CD4-positive, alpha-beta T cell treated with Interleukin-1 beta for 1 hour (primary cell): Measurements from ENCODE around the gene SPTBN4.
"Not testable (repeated sequence)": the region's sequence is repeated elsewhere in the genome, so short reads cannot be mapped to it uniquely, and the experiment has no call there.

Source experiments
- DNase-seq, 2 donors: peaks; one replicate each; pipeline ENCODE4 v3.0.0-alpha.2; 2020 to 2022

Gene SPTBN4

DNA sequence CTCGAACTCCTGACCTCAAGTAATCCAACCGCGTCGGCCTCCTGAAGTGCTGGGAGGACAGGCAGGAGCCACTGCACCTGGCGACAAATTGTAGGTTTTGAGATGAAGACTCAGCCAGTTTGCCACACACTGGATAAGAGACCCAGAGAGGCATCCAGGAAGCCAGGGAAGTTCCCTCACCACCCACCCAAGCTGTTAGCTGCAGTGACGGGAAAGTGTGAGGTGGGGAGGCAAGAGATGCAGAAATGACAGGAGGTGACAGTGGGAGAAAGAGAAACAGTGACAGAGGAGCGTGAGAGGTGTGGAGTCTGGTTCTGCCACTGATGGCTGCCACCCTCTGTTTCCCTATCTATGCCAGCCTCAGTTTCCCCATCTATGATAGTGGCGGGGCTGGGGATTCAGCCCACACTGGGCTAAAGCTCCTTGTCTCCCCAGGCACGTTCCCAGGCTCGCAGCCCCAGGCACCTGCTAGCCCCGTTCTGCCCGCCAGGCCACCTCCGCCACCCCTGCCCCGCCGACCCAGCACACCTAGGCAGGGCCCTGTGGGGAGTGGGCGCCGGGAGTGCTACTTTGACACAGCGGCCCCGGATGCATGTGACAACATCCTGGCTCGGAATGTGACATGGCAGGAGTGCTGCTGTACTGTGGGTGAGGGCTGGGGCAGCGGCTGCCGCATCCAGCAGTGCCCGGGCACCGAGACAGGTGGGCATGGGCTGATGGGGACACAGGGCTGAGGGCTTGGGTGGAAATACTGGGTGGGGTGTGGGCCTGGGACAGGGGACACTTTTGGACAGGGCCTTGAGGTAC is 155.4 kb downstream of the SPTBN4 start:
- no peak for DNase-seq

GRCh38 chr19:40622773-40623075 is 155.9 kb downstream of the SPTBN4 start:
- no peak for DNase-seq

DNA sequence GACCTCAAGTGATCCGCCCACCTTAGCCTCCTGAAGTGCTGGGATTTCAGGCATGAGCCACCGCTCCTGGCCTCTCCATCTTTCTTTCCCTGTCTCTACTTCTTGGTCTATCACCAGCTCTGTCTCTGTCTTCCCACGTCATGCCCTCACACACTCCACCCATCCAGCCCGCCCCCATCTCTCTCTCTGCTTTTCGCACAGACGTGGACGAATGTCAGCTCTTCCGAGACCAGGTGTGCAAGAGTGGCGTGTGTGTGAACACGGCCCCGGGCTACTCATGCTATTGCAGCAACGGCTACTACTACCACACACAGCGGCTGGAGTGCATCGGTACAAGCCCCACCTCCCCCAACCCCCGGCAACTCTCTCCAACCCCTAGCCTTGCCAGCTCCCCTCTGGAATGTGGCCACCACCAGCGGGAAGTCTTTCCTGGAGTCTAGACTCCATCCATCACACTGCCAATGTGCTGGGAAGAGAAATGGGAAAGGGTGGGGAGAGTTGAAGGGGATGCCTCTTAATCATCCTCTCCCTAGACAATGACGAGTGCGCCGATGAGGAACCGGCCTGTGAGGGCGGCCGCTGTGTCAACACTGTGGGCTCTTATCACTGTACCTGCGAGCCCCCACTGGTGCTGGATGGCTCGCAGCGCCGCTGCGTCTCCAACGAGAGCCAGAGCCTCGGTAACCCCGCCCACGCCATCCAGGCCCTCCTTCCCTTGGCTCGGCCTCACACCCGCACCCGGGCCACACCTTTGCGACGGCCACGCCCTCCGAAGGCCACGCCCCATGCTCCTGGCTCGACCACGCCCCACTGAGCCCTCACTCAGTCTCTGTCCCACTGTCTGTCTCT is 156.8 kb downstream of the SPTBN4 start:
- DNase-seq: no peak

GRCh38 chr19:40624369-40625153 is 157.8 kb downstream of the SPTBN4 start:
- DNase-seq: not testable (repeated sequence)

DNA sequence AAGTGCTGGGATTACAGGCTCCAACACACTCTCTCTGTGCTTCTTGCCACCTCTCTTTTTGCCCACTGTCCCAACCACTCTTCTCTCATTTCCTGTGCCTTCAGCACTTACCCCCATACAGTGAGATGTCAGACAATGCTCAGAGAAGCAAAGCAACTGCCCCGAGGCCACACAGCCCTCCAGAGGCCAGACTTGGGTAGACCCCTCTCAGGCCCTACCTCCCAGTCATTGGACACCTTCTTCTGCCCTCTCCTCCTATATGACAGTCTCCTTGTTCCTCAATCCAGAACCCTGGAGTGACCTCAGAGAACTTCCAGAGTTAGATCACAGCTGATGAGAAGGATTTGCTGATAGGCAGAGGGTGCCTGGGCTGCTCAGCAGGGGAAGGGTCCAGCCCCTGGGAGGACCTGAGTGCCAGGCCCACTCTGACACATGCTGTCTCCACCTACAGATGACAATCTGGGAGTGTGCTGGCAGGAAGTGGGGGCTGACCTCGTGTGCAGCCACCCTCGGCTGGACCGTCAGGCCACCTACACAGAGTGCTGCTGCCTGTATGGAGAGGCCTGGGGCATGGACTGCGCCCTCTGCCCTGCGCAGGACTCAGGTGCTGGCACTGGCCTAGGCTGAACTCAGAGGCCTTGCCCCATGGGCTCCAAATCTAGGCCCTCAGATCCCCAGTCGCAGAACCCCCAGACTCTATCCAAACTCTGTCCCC is 158.8 kb downstream of the SPTBN4 start:
- DNase-seq: no peak
